ENCODE results near the gene CTXN1. TPM values are rescaled to one million over a fixed set of nuclear protein-coding genes. Genes with fewer than 3 reads are reported as not detected.

CTXN1 gene
- total and polyA plus RNA-seq, 2 donors (not counting 1 experiment from before 2014, with no cell fraction given) = 0.66 to 0.85 TPM

- peak within 1 kb of the TSS; percentile 84 for H3K9ac ChIP-seq (ENCODE audit: insufficient read depth, low read length)
- H3K27ac ChIP-seq (ENCODE audit: insufficient read depth, low read length) = peak within 1 kb of the TSS; percentile 88
- H3K4me1 ChIP-seq (ENCODE audit: control insufficient read depth, extremely low read depth, insufficient read depth, low read length) = no peaks in the 10 kb centered on the region
- peak; percentile 99 for DNase-seq (ENCODE audit: low read depth in 2 of 2)
- peaks cover 13% of the 10 kb centered on the region for H3K79me2 ChIP-seq (ENCODE audit: control insufficient read depth, insufficient read depth, low read length)
- H3K27me3 ChIP-seq (ENCODE audit: control insufficient read depth, insufficient read depth, low read length) = no peaks in the 10 kb centered on the region
- no peak for TF ChIP-seq CTCF (conservative IDR thresholded peaks at IDR 0.05 in 1 of 2, IDR thresholded peaks at IDR 0.05 in 1 of 2; ENCODE audit: low read depth in 1 of 2, low read length in 2 of 2)
- TF ChIP-seq EZH2 (IDR thresholded peaks at IDR 0.05; ENCODE audit: low read length, missing control alignments) = no peak
- peak within 1 kb of the TSS; percentile 78 for H2AFZ ChIP-seq (ENCODE audit: low read length)
- no peaks in the 10 kb centered on the region for H3K9me3 ChIP-seq (ENCODE audit: control insufficient read depth, insufficient read depth, low read depth, low read length)
- H3K4me3 ChIP-seq (replicated peaks in 1 of 4; ENCODE audit: control extremely low read depth in 1 of 4, insufficient read depth in 1 of 4, low read depth in 3 of 4, low read length in 4 of 4) = peak within 1 kb of the TSS; percentile 76 to 97 (median 96)
- peaks cover 6% of the 10 kb centered on the region for H3K36me3 ChIP-seq (ENCODE audit: control insufficient read depth, insufficient read depth, low read length)
- no peaks in the 10 kb centered on the region for H4K20me1 ChIP-seq (ENCODE audit: control insufficient read depth, extremely low read depth, insufficient read depth, low read length)
- peak within 1 kb of the TSS; percentile 95 for H3K4me2 ChIP-seq (ENCODE audit: extremely low read depth, insufficient read depth, low read length)
Observed at GRCh38 chr19:7943444-7944176, 17.7 kb upstream of the CTXN1 start, which contains the start of gene TIMM44. TIMM44 (minus strand) TSS chr19:7943666; CDS start chr19:7943651, 15 bp downstream.

- Histone ChIP-seq H3K4me3 (replicated peaks in 1 of 4; ENCODE audit: control extremely low read depth in 1 of 4, insufficient read depth in 1 of 4, low read depth in 3 of 4, low read length in 4 of 4) (peak overlapping the region; percentile 76 to 97 (median 96)), H3K36me3 (ENCODE audit: control insufficient read depth, insufficient read depth, low read length) (peaks cover 6% of the 10 kb centered on the region), H3K27me3 (ENCODE audit: control insufficient read depth, insufficient read depth, low read length) (no peaks in the 10 kb centered on the region), H3K9ac (ENCODE audit: insufficient read depth, low read length) (peak overlapping the region; percentile 84), H2AFZ (ENCODE audit: low read length) (peak overlapping the region; percentile 50), H3K4me1 (ENCODE audit: control insufficient read depth, extremely low read depth, insufficient read depth, low read length) (no peaks in the 10 kb centered on the region), H3K27ac (ENCODE audit: insufficient read depth, low read length) (peak overlapping the region; percentile 88), H4K20me1 (ENCODE audit: control insufficient read depth, extremely low read depth, insufficient read depth, low read length) (no peaks in the 10 kb centered on the region), H3K79me2 (ENCODE audit: control insufficient read depth, insufficient read depth, low read length) (peaks cover 13% of the 10 kb centered on the region), H3K9me3 (ENCODE audit: control insufficient read depth, insufficient read depth, low read depth, low read length) (no peaks in the 10 kb centered on the region), H3K4me2 (ENCODE audit: extremely low read depth, insufficient read depth, low read length) (peak overlapping the region; percentile 89)
- TF ChIP-seq EZH2 (IDR thresholded peaks at IDR 0.05; ENCODE audit: low read length, missing control alignments) (no peak), CTCF (conservative IDR thresholded peaks at IDR 0.05 in 1 of 2, IDR thresholded peaks at IDR 0.05 in 1 of 2; ENCODE audit: low read depth in 1 of 2, low read length in 2 of 2) (no peak)
- DNase-seq (ENCODE audit: low read depth in 2 of 2) = no peak
Observed at GRCh38 chr19:7942981-7943443, 17.1 kb upstream of the CTXN1 start.

GRCh38 chr19:7941895-7942596 is 16.1 kb upstream of the CTXN1 start:
- Histone ChIP-seq H3K79me2 (ENCODE audit: control insufficient read depth, insufficient read depth, low read length) (peaks cover 13% of the 10 kb centered on the region), H3K9ac (ENCODE audit: insufficient read depth, low read length) (no peak overlapping the region), H3K4me1 (ENCODE audit: control insufficient read depth, extremely low read depth, insufficient read depth, low read length) (no peaks in the 10 kb centered on the region), H3K4me2 (ENCODE audit: extremely low read depth, insufficient read depth, low read length) (peak overlapping the region; percentile 89), H4K20me1 (ENCODE audit: control insufficient read depth, extremely low read depth, insufficient read depth, low read length) (no peaks in the 10 kb centered on the region), H3K36me3 (ENCODE audit: control insufficient read depth, insufficient read depth, low read length) (peaks cover 6% of the 10 kb centered on the region), H3K27ac (ENCODE audit: insufficient read depth, low read length) (no peak overlapping the region), H3K9me3 (ENCODE audit: control insufficient read depth, insufficient read depth, low read depth, low read length) (no peaks in the 10 kb centered on the region), H3K27me3 (ENCODE audit: control insufficient read depth, insufficient read depth, low read length) (no peaks in the 10 kb centered on the region), H2AFZ (ENCODE audit: low read length) (no peak overlapping the region), H3K4me3 (replicated peaks in 1 of 4; ENCODE audit: control extremely low read depth in 1 of 4, insufficient read depth in 1 of 4, low read depth in 3 of 4, low read length in 4 of 4) (peak overlapping the region in 2 of 4 experiments; percentile 97)
- TF ChIP-seq EZH2 (IDR thresholded peaks at IDR 0.05; ENCODE audit: low read length, missing control alignments) (no peak), CTCF (conservative IDR thresholded peaks at IDR 0.05 in 1 of 2, IDR thresholded peaks at IDR 0.05 in 1 of 2; ENCODE audit: low read depth in 1 of 2, low read length in 2 of 2) (no peak)
- no peak for DNase-seq (ENCODE audit: low read depth in 2 of 2)
